Transverse colon (tissue), 3 donors: Measurements from ENCODE around the gene RUNX1.

ENCODE experiments used
- EP300 ChIP-seq: sonication (generic); formaldehyde crosslinking; IDR thresholded peaks from one replicate; pipeline ENCODE4 v1.6.1; 2017; ENCODE audit warnings: antibody characterized with exemption, low read depth
- POLR2A ChIP-seq: fragments of 450-650 bp; IDR thresholded peaks from one replicate; pipeline ENCODE4 v1.6.1; 2016; ENCODE audit warnings: antibody characterized with exemption, mild to moderate bottlenecking, moderate library complexity
- TF ChIP-seq, protein P1 (sequence below), 5 experiments: fragments of 200-600 bp in 3 of 5; fragments of 450-650 bp in 2 of 5; sonication (generic) in 3 of 5; IDR thresholded peaks; 1 replicate in 2 of 5; 2 replicates in 3 of 5; pipeline ENCODE4 v1.5.1; 2016 to 2017; ENCODE audit warnings: antibody characterized with exemption in 5 of 5, inconsistent platforms in 3 of 5, mild to moderate bottlenecking in 2 of 5, moderate library complexity in 1 of 5

DNA sequence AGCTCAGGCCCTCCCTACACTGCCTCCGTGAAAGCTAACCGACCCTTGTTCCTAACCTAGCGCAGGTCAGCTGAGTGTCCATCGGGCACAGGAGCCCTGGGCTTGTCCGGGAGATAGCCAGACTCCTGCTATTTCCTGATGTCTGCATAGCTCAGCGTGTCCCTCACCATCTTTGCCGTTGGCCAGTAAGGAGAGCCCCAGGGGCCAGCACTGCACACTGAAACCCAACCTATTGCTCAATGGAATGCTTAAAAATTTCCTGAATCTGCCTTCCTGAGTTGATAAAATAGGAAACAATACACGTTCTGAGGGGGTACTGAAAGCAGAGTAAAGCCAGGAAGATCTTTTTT, 2.2 kb downstream of the RUNX1 start:
- TF ChIP-seq, protein P1, sequence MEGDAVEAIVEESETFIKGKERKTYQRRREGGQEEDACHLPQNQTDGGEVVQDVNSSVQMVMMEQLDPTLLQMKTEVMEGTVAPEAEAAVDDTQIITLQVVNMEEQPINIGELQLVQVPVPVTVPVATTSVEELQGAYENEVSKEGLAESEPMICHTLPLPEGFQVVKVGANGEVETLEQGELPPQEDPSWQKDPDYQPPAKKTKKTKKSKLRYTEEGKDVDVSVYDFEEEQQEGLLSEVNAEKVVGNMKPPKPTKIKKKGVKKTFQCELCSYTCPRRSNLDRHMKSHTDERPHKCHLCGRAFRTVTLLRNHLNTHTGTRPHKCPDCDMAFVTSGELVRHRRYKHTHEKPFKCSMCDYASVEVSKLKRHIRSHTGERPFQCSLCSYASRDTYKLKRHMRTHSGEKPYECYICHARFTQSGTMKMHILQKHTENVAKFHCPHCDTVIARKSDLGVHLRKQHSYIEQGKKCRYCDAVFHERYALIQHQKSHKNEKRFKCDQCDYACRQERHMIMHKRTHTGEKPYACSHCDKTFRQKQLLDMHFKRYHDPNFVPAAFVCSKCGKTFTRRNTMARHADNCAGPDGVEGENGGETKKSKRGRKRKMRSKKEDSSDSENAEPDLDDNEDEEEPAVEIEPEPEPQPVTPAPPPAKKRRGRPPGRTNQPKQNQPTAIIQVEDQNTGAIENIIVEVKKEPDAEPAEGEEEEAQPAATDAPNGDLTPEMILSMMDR (IDR thresholded peaks at IDR 0.05) = no peak
- TF ChIP-seq POLR2A (no peak), EP300 (no peak)
